ENCODE measurements around the gene STAG1.

- no peak for TF ChIP-seq CTCF (IDR thresholded peaks at IDR 0.05)
- TF ChIP-seq POLR2A (IDR thresholded peaks at IDR 0.05), result no peak
Measured at GRCh38 chr3:136634821-136635220, 117.4 kb downstream of the STAG1 start.

Data from body of pancreas (tissue), 4 donors.